Ureter (tissue), 1 donor: Measurements from ENCODE around the gene IQSEC2. TPM values are rescaled to one million over a fixed set of nuclear protein-coding genes. Genes with fewer than 3 reads are reported as not detected.

Source experiments
- DNase-seq: peaks from one replicate; pipeline ENCODE4 v3.0.0-alpha.2; 2020; ENCODE audit warnings: low spot score
- total RNA-seq: library from RNA; stranded (reverse); gene quantifications from one replicate; pipeline ENCODE4 v1.2.4, GENCODE V29; 2023
- donor health status: DM: yes; HTN: yes; CAD: no.

Gene IQSEC2
- 31.7 TPM for total RNA-seq

GRCh38 chrX:53281321-53281822, at the start of gene IQSEC2:
Gene IQSEC2, minus strand, starts transcription at chrX:53281584.
- DNase-seq: peak; percentile 92

DNA sequence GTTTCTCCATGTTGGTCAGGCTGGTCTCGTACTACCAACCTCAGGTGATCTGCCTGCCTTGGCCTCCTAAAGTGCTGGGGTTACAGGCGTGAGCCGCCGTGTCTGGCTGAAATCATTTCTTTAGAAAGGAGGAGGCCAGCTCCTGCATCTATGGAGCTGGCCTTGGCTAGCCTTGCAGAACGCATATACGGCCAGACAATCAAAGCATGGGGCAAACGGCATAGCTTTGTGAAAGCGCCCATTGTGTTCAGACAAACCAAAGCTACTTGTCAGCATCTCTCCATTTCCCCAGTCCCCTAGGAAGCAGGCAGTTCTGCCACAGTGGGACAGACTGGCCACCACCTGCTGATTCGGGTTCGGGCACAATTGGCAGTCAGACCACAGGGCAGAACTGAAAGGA, 48.9 kb upstream of the IQSEC2 start:
- no peak for DNase-seq

- no peak for DNase-seq
Observed at GRCh38 chrX:53324803-53325202, 43.4 kb upstream of the IQSEC2 start.

GRCh38 chrX:53324085-53324484, 42.7 kb upstream of the IQSEC2 start:
- DNase-seq: no peak

- no peak for DNase-seq
Observed at GRCh38 chrX:53323196-53323595, 41.8 kb upstream of the IQSEC2 start.

GRCh38 chrX:53321943-53322497, 40.6 kb upstream of the IQSEC2 start:
- no peak for DNase-seq

GRCh38 chrX:53321230-53321942, 40.0 kb upstream of the IQSEC2 start:
- DNase-seq: no peak

DNA sequence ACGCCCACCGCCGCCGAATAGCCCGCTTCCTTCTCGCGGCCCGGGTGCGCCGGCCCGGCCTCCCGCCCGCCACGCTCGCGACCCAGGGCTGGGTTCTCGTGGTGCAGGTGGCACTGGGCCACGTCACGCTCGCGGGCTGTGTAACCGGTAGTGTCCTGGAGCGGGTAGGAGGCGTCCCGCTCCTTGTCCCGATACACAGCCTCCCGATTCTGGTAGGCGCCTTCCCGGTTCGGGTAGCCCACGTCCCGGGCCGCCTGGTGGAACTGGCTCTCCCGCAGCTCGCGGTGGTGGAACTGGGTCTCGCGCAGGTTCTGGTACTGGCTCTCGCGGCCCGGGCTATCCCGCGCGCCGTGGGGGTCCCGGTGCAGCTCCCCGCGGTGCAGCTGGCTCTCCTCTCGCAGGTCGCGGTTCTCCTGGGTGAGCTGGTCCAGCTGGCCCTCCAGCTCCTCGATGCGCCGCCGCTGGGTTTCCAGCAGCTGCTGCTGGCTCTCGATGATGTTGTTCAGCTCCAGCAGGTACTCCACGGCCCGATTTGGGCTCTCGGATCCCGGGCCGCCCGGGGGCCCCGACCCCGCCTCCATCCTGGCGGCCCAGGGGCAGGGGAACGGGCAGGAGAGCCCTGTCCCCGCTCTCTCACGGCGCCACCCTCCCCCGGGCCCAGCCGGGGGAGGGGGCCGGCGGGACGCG, 39.3 kb upstream of the IQSEC2 start:
- no peak for DNase-seq

GRCh38 chrX:53319614-53320542, 38.5 kb upstream of the IQSEC2 start:
- DNase-seq: no peak

- no peak for DNase-seq
Observed at GRCh38 chrX:53318766-53319353, 37.5 kb upstream of the IQSEC2 start.

GRCh38 chrX:53317365-53318069, 36.1 kb upstream of the IQSEC2 start:
- DNase-seq: peak; percentile 73

- DNase-seq: no peak
Observed at GRCh38 chrX:53316860-53317237, 35.5 kb upstream of the IQSEC2 start.

- no peak for DNase-seq
Observed at GRCh38 chrX:53316111-53316859, 34.9 kb upstream of the IQSEC2 start.

DNA sequence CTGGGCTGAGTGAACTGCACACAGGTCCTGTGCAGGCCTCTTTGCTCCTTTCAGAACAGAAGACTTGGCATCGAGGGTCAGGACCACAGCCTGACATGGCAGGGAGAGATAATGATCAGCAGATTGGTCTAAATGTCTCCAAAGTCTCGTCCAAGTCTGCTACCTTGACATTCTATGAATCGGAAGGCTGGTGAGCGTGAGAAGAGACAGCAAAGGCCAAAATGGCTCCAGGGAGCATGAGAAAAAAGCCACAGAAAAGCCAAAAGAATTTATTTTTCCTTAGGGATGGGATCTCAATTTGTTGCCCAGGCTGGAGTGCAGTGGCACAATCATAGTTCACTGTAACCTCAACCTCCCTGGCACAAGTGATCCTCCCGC, 32.3 kb upstream of the IQSEC2 start:
- no peak for DNase-seq

DNA sequence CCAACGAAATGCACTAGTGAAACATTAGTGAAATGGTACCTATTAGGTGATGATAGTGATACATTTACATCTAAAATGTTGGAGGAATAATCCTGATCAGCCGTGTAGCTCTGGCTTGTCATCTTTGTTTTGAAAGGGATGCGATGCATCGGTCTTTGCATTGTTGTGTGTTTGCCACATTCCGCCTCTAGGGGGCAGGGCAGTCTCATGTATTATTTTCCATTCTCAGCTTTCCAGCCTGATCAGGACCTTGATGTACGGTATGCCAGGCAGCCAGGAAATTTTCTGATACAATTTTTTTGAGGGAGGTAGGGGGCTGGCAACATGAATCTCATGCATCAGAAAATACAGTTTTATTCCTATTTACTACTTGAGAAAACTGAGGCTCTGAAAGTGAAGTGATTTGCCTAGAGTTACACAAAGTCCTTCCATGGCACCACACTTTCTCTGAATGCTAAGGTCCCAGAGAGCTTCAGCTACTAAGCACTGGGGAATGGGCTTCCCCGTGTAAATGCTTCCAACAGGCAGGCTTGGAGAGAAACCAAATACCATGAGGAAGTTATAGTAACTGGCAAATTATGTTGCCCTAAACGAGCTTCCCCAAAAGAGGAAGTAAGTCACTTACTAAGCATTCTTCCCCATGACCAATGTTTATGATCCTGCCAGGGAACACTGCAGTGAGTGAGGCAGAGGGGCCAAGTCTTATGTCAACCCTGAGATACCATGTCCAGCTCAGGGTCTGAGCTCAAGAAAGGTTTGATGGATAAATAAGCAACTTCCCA, 31.8 kb upstream of the IQSEC2 start:
- peak; percentile 77 for DNase-seq

DNA sequence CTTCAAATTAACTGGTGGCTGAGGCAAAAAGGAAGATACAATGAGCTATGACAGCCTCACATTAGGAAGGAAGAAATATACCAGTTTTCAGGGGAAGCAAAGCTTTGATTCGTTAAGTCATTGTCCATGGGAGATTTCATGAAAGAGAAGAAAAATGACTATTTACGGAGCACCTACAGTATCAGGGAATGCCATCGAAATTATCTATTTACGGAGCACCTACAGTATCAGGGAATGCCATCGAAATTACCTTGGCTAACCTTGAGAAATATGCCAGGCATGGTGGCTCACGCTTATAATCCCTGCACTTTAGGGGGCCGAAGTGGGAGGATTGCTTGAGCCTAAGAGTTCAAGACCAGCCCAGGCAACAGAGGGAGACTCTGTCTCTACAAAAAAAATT, 28.5 kb upstream of the IQSEC2 start:
- DNase-seq: no peak

DNA sequence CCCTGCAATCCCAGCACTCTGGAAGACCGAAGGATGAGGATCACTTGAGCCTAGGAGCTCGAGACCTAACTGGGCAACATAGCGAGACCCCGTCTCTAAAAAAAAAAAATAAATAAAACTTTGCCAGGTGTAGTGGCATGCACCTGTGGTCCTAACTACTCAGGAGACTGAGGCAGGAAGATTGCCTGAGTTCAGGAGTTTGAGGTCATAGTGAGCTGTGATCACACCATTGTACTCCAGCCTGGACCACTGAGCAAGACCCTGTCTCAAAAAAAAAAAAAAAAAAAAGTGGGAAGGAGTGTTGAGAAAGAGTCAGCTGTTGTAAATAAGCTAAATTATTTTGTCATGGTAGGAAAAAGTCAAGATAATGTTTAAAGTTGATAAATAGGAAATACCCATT, 27.5 kb upstream of the IQSEC2 start:
- DNase-seq: no peak

DNA sequence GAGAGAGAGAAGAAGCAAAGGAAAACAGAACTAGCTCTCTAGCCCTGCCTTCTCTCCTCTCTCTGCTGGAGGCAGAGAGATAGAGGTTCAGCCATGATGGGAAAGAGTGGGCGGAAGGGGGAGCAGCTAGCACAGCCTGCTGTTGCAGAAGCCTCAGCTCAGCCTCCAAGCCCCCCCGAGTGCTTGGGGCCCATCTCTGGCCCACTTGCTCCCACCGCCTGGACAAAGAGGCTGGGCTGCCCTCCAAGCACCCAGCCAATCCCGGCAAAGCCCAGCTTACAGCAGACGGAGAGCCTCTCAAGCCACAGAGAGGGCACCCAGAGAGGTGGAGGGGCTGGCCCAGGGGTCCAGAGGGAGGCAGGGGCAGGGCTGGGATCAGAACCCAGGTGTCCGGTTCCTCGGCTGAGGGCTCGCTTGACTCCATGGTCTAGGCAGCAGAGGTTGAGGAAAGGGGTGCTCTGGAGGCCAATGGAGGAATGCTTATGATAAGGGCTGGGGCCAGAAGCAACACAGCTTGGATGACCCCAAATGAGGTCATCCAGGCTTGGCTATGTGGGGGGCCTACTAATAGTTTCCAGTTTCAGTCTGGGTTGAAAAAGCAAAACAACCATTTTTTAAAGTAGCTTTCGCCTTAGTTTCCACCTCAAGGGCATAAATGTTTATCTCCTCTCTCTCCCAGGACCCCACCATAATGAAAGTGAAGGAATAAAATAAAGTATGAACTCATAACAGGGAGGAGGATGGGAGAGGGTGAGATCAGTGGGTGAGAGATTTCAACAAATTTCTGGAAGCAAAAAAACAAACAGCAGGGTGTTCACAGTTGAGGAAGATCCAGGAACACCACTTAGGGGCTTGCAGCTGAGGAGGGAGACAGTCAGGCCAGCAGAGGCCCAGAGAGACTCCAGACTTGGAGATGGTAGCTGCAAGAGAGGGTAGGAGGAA, 24.9 kb upstream of the IQSEC2 start:
- DNase-seq: no peak
